Activated CD8-positive, alpha-beta T cell treated with anti-CD3 and anti-CD28 coated beads for 36 hours (primary cell): Measurements from ENCODE around the gene POU3F1. TPM values are rescaled to one million over a fixed set of nuclear protein-coding genes. Genes with fewer than 3 reads are reported as not detected.

Experiments used
- ATAC-seq: fragments of 200-7000 bp; cut with Tn5 transposase; one replicate; pipeline ENCODE4 v1.10.0; 2021; ENCODE audit warnings: mild to moderate bottlenecking, moderate library complexity
- CTCF ChIA-PET: fragments of 350-600 bp; sonication (Branson Sonifier 250); formaldehyde crosslinking; loops from one replicate; lab custom pipeline; 2021; ENCODE audit warnings: antibody characterized with exemption; lab: Charles Lee
- POLR2A ChIA-PET: fragments of 350-600 bp; sonication (Branson Sonifier 250); formaldehyde crosslinking; loops from one replicate; lab custom pipeline; 2021; ENCODE audit warnings: antibody characterized with exemption; lab: Charles Lee
- DNase-seq: peaks from one replicate; pipeline ENCODE4 v3.0.0-alpha.2; 2020
- H3K27ac Mint-ChIP-seq: one replicate; pipeline ENCODE4 v1.8.0; 2021; ENCODE audit warnings: mild to moderate bottlenecking, mixed read lengths
- H3K27me3 Mint-ChIP-seq: one replicate; pipeline ENCODE4 v1.8.0; 2021; ENCODE audit warnings: mixed read lengths
- H3K36me3 Mint-ChIP-seq: one replicate; pipeline ENCODE4 v1.8.0; 2021; ENCODE audit warnings: low read depth, mixed read lengths
- H3K4me1 Mint-ChIP-seq: one replicate; pipeline ENCODE4 v1.8.0; 2021; ENCODE audit warnings: low read depth, mixed read lengths
- H3K4me3 Mint-ChIP-seq: one replicate; pipeline ENCODE4 v1.8.0; 2021; ENCODE audit warnings: mild to moderate bottlenecking, moderate library complexity, mixed read lengths
- H3K9me3 Mint-ChIP-seq: one replicate; pipeline ENCODE4 v1.8.0; 2021; ENCODE audit warnings: mixed read lengths
- intact Hi-C: fragments of 100-400 bp; cut with micrococcal nuclease; formaldehyde crosslinking; loops from one replicate; pipeline ENCODE4 v1.10.0; 2022
- total RNA-seq, 2 experiments: library from RNA; stranded (reverse); gene quantifications; one replicate each; pipeline ENCODE4 v1.2.3, GENCODE V29; 2021
- TF ChIP-seq, protein P1 (sequence below): fragments of 200-600 bp; IDR thresholded peaks from one replicate; pipeline ENCODE4 v1.8.0; 2022; ENCODE audit warnings: antibody characterized with exemption, mild to moderate bottlenecking

Gene POU3F1
- total RNA-seq, 2 experiments from 2014 or later: 0.16 TPM; not detected in 1

DNA sequence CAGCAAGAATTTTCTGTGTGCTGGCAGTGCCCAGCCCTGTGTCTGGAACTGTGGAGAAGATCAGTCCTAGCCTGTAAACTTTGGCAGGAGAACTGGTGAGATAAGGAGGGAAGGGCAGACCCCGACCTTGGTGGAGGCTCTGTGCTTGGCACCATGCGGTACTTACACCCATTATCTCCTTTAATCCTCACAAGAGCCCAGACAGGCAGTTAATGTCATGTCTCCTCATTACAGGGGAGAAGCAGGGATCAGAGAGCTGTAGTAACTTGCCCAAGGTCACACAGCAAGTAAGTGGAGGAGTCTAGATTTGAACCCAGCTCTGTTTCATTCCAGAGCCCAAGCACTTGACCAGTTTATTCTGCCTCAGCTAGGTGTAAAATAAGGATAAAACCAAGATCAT lies 13.9 kb upstream of the POU3F1 start:
- DNase-seq (no peak), ATAC-seq (no peak)
- Mint-ChIP-seq H3K27ac (no peak overlapping the region), H3K9me3 (no peaks in the 10 kb centered on the region), H3K36me3 (no peaks in the 10 kb centered on the region), H3K27me3 (peaks cover 12% of the 10 kb centered on the region), H3K4me3 (no peak overlapping the region), H3K4me1 (peaks cover 6% of the 10 kb centered on the region)
- intact Hi-C loops: no loop called here
- CTCF ChIA-PET: no interaction called here
- POLR2A ChIA-PET: interaction anchor here (0.9 kb wide), 1 partner anchor 30 kb away, joined by 3 read pairs; no protein-coding TSS in a partner anchor
- TF ChIP-seq, protein P1, sequence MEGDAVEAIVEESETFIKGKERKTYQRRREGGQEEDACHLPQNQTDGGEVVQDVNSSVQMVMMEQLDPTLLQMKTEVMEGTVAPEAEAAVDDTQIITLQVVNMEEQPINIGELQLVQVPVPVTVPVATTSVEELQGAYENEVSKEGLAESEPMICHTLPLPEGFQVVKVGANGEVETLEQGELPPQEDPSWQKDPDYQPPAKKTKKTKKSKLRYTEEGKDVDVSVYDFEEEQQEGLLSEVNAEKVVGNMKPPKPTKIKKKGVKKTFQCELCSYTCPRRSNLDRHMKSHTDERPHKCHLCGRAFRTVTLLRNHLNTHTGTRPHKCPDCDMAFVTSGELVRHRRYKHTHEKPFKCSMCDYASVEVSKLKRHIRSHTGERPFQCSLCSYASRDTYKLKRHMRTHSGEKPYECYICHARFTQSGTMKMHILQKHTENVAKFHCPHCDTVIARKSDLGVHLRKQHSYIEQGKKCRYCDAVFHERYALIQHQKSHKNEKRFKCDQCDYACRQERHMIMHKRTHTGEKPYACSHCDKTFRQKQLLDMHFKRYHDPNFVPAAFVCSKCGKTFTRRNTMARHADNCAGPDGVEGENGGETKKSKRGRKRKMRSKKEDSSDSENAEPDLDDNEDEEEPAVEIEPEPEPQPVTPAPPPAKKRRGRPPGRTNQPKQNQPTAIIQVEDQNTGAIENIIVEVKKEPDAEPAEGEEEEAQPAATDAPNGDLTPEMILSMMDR: no peak

DNA sequence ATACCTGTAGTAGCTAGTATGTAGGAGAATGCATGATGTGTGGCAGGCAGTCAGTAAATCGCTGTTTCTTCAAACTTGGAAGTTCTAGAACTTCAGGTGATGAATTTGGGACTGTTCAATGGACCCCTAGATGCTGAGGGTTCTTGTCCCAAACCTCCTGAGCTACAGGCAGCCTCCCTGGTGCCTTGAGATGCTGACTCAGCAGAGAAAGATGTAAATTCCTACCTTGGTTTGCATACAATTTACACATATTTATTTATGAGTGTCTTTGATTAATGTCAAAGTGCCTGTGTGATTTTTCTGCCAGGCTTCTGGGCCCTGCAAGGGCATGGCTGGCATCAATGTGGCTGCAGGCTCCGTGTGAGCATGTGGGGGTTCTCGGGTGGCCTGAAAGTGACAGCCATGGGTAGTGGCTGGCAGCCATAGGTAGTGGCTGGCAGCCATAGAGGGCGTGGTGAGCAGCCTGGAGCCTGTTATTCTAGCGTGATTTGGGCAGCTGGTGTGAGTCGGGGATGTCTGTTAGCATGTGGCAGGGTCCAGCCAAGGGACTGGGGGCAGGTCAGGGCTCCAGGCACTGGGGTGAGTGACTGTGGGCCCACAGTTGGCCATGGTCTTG lies 13.2 kb upstream of the POU3F1 start:
- intact Hi-C loops: no loop called here
- Mint-ChIP-seq H3K27me3 (peaks cover 15% of the 10 kb centered on the region), H3K4me3 (no peak overlapping the region), H3K9me3 (no peaks in the 10 kb centered on the region), H3K4me1 (peaks cover 6% of the 10 kb centered on the region), H3K27ac (no peak overlapping the region), H3K36me3 (no peaks in the 10 kb centered on the region)
- CTCF ChIA-PET: interaction anchor here (0.7 kb wide), 1 partner anchor 13 kb away, joined by 4 read pairs; no protein-coding TSS in a partner anchor
- POLR2A ChIA-PET: interaction anchor here (0.9 kb wide), 1 partner anchor 29 kb away, joined by 3 read pairs; no protein-coding TSS in a partner anchor
- no peak for ATAC-seq
- no peak for DNase-seq
- TF ChIP-seq, protein P1: no peak

DNA sequence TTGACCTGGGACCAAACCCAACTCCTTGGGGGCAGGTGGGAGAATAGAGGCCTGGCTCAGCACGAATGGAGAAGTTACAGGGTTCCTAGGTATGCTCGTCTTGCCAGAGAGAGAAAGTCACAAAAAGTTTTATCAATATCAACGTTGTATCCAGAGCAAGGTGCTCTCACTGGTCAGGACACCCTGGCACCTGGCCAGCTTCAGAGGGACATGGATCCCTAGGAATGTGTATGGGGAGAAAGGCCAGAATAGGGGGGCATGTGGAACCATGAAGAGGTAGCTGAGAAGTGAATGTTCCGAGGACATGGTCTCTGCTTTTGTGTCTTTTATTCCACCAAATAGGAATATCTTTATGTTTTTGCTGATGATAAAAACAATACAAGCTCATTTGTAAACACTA lies 9.4 kb upstream of the POU3F1 start:
- no peak overlapping the region for H3K4me3 Mint-ChIP-seq

DNA sequence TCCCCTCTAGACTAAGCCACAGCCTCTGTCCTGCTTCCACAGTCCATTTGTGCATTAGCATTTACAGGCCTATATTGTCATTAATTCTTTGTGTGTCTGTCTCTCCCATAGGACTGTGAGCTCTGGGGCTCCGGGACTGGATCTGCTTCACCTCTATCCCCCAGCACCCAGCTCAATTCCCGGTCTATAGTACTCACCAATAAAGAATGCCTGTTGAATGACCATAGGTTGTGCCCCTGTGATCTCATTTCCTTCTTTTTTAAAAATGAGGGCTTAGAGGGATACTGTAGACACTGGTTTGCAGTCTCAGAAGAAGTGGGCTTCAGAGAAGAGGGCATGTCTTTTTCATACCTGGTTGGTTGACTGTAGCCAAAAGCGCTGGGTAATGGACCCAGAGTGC lies 8.8 kb upstream of the POU3F1 start:
- no peak for DNase-seq
- Mint-ChIP-seq H3K27me3 (peaks cover 10% of the 10 kb centered on the region), H3K4me1 (peaks cover 14% of the 10 kb centered on the region), H3K36me3 (no peaks in the 10 kb centered on the region), H3K27ac (no peak overlapping the region), H3K9me3 (no peaks in the 10 kb centered on the region), H3K4me3 (no peak overlapping the region)
- ATAC-seq: no peak
- POLR2A ChIA-PET: interaction anchor here (1.4 kb wide), 1 partner anchor 9 kb away, joined by 3 read pairs; the partner anchor contains the start of gene POU3F1
- intact Hi-C loops: no loop called here
- CTCF ChIA-PET: no interaction called here
- TF ChIP-seq, protein P1: no peak

More for the DNA sequence above, 9.4 kb upstream of the POU3F1 start:
- intact Hi-C loops: no loop called here
- TF ChIP-seq, protein P1: no peak
- DNase-seq (no peak), ATAC-seq (no peak)
- H3K36me3 Mint-ChIP-seq: no peaks in the 10 kb centered on the region
- H3K9me3 Mint-ChIP-seq: no peaks in the 10 kb centered on the region
- H3K27me3 Mint-ChIP-seq: peaks cover 14% of the 10 kb centered on the region
- CTCF ChIA-PET: interaction anchor here (0.8 to 2.2 kb wide), 2 partner anchors 8 to 16 kb away, joined by 3 to 9 read pairs; no protein-coding TSS in a partner anchor
- H3K4me1 Mint-ChIP-seq: peaks cover 14% of the 10 kb centered on the region
- POLR2A ChIA-PET: interaction anchor here (1.0 to 1.4 kb wide), 2 partner anchors 9 to 17 kb away, joined by 3 to 4 read pairs; partner anchors contain the start of gene POU3F1
- H3K27ac Mint-ChIP-seq: no peak overlapping the region

DNA sequence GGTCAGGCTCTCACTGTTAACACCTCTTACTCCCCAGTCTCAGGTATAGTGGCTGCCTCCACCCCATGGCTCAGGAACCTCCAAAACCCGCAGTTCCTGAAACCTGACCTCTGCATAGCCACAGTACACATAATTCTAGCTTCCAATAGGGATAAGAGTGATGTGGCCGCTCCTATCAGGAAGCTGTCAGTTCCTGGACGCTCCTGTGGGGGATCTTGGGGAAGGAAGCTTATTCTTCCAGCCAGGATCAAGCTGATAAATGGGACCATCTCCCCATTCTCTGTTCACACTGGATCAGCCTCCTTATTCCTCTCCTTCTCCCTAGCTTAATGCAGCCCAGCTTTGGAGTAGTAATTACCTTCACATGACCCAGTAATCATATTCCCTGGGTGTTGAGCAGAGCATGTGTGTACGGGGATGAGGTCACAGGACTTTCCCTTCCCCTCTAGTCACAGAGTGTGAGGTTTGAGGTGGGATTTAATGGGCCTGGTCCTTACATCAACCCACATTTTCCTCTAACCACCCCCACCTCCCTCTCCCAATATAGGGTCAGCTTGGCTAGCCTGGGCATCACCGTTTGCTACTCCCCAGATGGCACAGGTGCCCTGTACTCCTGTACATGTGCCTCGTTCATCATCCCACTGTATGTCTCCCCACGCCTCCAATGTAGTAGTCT lies 7.0 kb upstream of the POU3F1 start:
- TF ChIP-seq, protein P1: no peak
- Mint-ChIP-seq H3K9me3 (no peaks in the 10 kb centered on the region), H3K4me1 (peaks cover 14% of the 10 kb centered on the region), H3K27me3 (peaks cover 15% of the 10 kb centered on the region), H3K4me3 (no peak overlapping the region), H3K27ac (no peak overlapping the region), H3K36me3 (no peaks in the 10 kb centered on the region)
- ATAC-seq (peak; percentile 68), DNase-seq (no peak)
- ChIA-PET POLR2A (interaction anchor here (1.2 kb wide), 1 partner anchor 12 kb away, joined by 3 read pairs; no protein-coding TSS in a partner anchor), CTCF (interaction anchor here (0.6 to 1.7 kb wide), 3 partner anchors 18 to 98 kb away, joined by 3 to 6 read pairs (median 3); no protein-coding TSS in a partner anchor)
- intact Hi-C loops: no loop called here
